Psoas muscle (tissue), 8 donors: ENCODE results near the gene ACADVL. TPM values are rescaled to one million over a fixed set of nuclear protein-coding genes. Genes with fewer than 3 reads are reported as not detected.
A peak's percentile ranks its signal among the peaks of the same experiment; 100 is the strongest.

ENCODE experiments used
- ATAC-seq, 4 donors: fragments of 200-7000 bp; cut with Tn5 transposase; one replicate each; pipeline ENCODE4 v1.9.1; 2020; ENCODE audit warnings: moderate library complexity in 3 of 4, mild to moderate bottlenecking in 2 of 4
- DNase-seq, 2 donors: peaks; one replicate each; pipeline ENCODE4 v3.0.0-alpha.2; 2020
- H3K27ac ChIP-seq: fragments of 200-600 bp; one replicate; pipeline ENCODE4 v1.8.0; 2022
- H3K27me3 ChIP-seq, 3 donors: fragments of 200-600 bp in 1 of 3; one replicate each; pipeline versions ENCODE4 v1.6.1 to v1.8.0; 2013 to 2022; ENCODE audit warnings: low read length in 2 of 3, mild to moderate bottlenecking in 2 of 3, moderate library complexity in 1 of 3; ENCODE audit not compliant: insufficient read depth in 3 of 3
- H3K36me3 ChIP-seq, 2 donors: fragments of 200-600 bp in 1 of 2; one replicate each; pipeline versions ENCODE4 v1.6.1 to v1.8.0; 2013 to 2022; ENCODE audit warnings: low read depth in 1 of 2, mild to moderate bottlenecking in 1 of 2, moderate library complexity in 1 of 2; ENCODE audit not compliant: insufficient read depth in 1 of 2
- H3K4me1 ChIP-seq: fragments of 200-600 bp; one replicate; pipeline ENCODE4 v1.8.0; 2022
- H3K4me3 ChIP-seq: fragments of 200-600 bp; one replicate; pipeline ENCODE4 v1.8.0; 2022; ENCODE audit warnings: mild to moderate bottlenecking
- H3K9me3 ChIP-seq: fragments of 200-600 bp; one replicate; pipeline ENCODE4 v1.8.0; 2022
- CTCF ChIP-seq: fragments of 200-600 bp; IDR thresholded peaks from one replicate; pipeline ENCODE4 v1.8.0; 2022; ENCODE audit warnings: antibody characterized with exemption
- WGBS, 3 donors: extraction: QIAGEN DNeasy Blood & Tissue Kit; methylation state at CpG; one replicate each; pipeline versions ENCODE4 v1.1.6 to v1.1.7; 2013; 5-methylcytosine and 5-hydroxymethylcytosine counted together
- intact Hi-C, 2 donors: fragments of 100-400 bp; cut with DNase I; formaldehyde crosslinking; loops; one replicate each; pipeline versions ENCODE4 v1.11.0 to v1.14.2; 2022
- polyA plus RNA-seq, 3 donors: library from polyadenylated mRNA; stranded (reverse); fragments of 200-250 nt; gene quantifications; one replicate each; pipeline ENCODE4 v1.2.3, GENCODE V29; 2013
- total RNA-seq, 4 donors: library from RNA; stranded (reverse); fragmentation: NEBNext Ultra II Directional in 2 of 4; extraction: Animal tissue kit (Norgen Biotek cat#: 25700) in 2 of 4; gene quantifications; one replicate each; pipeline versions ENCODE4 v1.2.1 to v1.2.4, GENCODE V29; 2021 to 2023
- donor health status: healthy with polysubstance abuse.
- donor health status: DM: no; HTN: no; CAD: no; lungs with moderate emphysema.
- donor health status: Bipolar disorder and iron deficiency.
- donor health status: healthy.
- donor health status: DM: yes; HTN: yes; CAD: no.
- donor health status: DM: no; HTN: no; CAD: no.
- donor health status: DM: no; HTN: no; CAD: no.
- donor health status: DM: yes; HTN: yes; CAD: no.

The ACADVL gene
- total and polyA plus RNA-seq, 7 donors, result 538 to 1,310 (median 1,030) TPM

GRCh38 chr17:7175330-7175733 is 44.4 kb upstream of the ACADVL start:
- WGBS, 3 donors, result 88 to 94% (median 89%) methylated on average over 5 of the region's 5 CpGs
- ATAC-seq, result no peak
- peaks cover 0 to 67% (median 15%) of the 10 kb centered on the region in 3 donors for H3K27me3 ChIP-seq

GRCh38 chr17:7176107-7176840 is 43.5 kb upstream of the ACADVL start:
- WGBS, 3 donors, result 85 to 100% (median 94%) methylated on average over 1 of the region's 1 CpG
- peaks cover under 1% of the 10 kb centered on the region for H3K9me3 ChIP-seq
- H3K27ac ChIP-seq, result no peak overlapping the region
- H3K36me3 ChIP-seq, result no peaks in the 10 kb centered on the region
- no peak overlapping the region for H3K4me3 ChIP-seq
- intact Hi-C loops, result loop anchor here in 1 of 2 donors (5.0 kb wide), 1 partner anchor 124 kb away; no protein-coding TSS in a partner anchor
- TF ChIP-seq CTCF, result no peak
- ATAC-seq (no peak), DNase-seq (no peak)
- H3K27me3 ChIP-seq, result peaks cover 0 to 62% (median 15%) of the 10 kb centered on the region in 3 donors
- H3K4me1 ChIP-seq, result peaks cover 8% of the 10 kb centered on the region

More at GRCh38 chr17:7175330-7175733, 44.4 kb upstream of the ACADVL start:
- Histone ChIP-seq H3K27ac (no peak overlapping the region), H3K4me1 (peaks cover 8% of the 10 kb centered on the region), H3K4me3 (no peak overlapping the region), H3K9me3 (peaks cover 7% of the 10 kb centered on the region), H3K36me3 (no peaks in the 10 kb centered on the region)
- TF ChIP-seq CTCF, result no peak
- DNase-seq, result no peak
- intact Hi-C loops, result loop anchor here in 1 of 2 donors (5.0 kb wide), 1 partner anchor 123 kb away; no protein-coding TSS in a partner anchor

GRCh38 chr17:7176841-7177190 is 42.9 kb upstream of the ACADVL start:
- Histone ChIP-seq H3K36me3 (no peaks in the 10 kb centered on the region), H3K9me3 (no peaks in the 10 kb centered on the region), H3K4me3 (no peak overlapping the region), H3K4me1 (peaks cover 8% of the 10 kb centered on the region), H3K27me3 (peaks cover 0 to 60% (median 14%) of the 10 kb centered on the region in 3 donors), H3K27ac (no peak overlapping the region)
- TF ChIP-seq CTCF, result no peak
- DNase-seq (no peak), ATAC-seq (no peak)
- intact Hi-C loops, result loop anchor here in 1 of 2 donors (5.0 kb wide), 1 partner anchor 125 kb away; no protein-coding TSS in a partner anchor
- WGBS, 3 donors, result 6 to 7% (median 6%) methylated on average over 17 of the region's 17 CpGs

GRCh38 chr17:7177191-7177953 is 42.4 kb upstream of the ACADVL start:
- no peak overlapping the region for H3K27ac ChIP-seq
- no peaks in the 10 kb centered on the region for H3K36me3 ChIP-seq
- DNase-seq, result peak; percentile 55 to 77
- peak; percentile 55 to 88 (median 72) for ATAC-seq
- 2 to 3% (median 3%) methylated on average over 30 to 31 of the region's 31 CpGs for WGBS, 3 donors
- H3K4me1 ChIP-seq, result peaks cover 8% of the 10 kb centered on the region
- H3K9me3 ChIP-seq, result no peaks in the 10 kb centered on the region
- H3K27me3 ChIP-seq, result peaks cover 0 to 55% (median 14%) of the 10 kb centered on the region in 3 donors
- TF ChIP-seq CTCF, result peak; percentile 75
- H3K4me3 ChIP-seq, result peak overlapping the region; percentile 56
- intact Hi-C loops, result loop anchor here in 1 of 2 donors (5.0 kb wide), 1 partner anchor 125 kb away; no protein-coding TSS in a partner anchor
